GM21619 (cell line): Measurements from ENCODE around the gene POR.
"Not testable (repeated sequence)": the region's sequence is repeated elsewhere in the genome, so short reads cannot be mapped to it uniquely, and the experiment has no call there.

Experiments used
- ATAC-seq: cut with Tn5 transposase; IDR thresholded peaks from one replicate; pipeline ENCODE4 v1.9.1; 2021; ENCODE audit not compliant: unreplicated experiment

Gene POR

DNA sequence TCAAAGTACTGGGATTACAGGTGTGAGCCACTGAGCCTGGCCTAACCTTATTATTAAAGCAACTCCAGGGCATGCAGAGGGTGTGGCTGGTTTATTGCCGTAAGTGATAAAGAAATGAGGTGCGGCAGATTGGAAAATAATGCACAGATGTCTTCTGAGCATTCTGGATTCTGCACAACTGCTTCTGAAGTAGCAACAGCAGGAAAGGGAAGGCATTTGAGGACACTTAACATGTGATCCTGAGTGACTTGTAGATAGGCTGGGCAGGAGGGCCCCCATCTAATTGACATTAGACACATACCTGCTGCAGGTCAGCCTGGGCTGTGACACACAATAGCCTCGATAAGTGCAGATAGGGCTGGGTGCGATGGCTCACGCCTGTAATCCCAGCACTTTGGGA is 30.5 kb upstream of the POR start:
- ATAC-seq, result no peak

DNA sequence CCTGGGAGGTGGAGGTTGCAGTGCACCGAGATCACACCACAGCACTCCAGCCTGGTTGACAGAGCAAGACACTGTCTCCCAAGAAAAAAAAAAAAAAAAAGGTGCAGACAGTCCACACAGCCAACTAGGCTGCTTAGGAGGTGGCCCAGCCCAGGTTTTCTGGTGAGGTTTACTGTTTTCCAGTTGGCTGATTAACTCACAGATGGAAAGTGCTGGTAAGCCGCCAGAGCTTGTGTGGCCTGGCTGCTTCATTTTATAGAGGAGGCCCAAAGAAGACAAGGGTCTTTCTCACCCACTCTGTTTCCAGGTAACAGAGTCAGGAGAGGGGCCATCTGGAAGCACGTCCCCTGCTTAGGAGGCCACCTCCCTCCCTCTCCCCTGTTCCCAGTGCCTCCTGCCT is 29.9 kb upstream of the POR start:
- ATAC-seq, result no peak

DNA sequence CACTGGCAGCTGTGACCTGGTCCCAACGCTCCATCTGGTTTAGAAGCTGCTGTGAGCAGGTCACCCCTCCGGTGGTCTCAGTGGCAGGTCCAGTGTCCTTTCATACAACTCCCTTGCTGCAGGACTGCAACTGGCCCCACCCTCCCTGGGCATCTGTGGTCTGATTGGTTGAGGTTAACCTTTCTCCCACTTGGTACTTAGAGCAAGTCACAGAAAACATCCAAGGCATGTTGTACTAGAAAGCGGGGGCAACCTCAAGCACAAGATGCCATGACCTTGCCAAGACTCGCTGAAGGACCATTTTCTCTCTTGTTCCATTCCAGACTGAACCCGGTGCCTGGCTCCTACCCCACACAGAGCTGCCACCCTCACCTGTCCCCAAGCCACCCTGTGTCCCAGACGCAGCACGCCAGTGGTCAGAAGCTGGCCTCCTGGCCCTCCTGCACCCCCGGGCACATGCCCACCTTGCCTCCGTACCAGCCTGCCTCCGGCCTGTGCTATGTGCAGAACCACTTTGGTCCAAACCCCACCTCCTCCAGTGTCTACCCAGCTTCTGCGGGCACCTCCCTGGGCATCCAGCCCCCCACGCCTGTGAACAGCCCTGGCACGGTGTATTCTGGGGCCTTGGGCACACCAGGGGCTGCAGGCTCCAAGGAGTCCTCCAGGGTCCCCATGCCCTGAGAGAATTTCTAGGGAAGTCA is 27.1 kb upstream of the POR start:
- ATAC-seq, result no peak

DNA sequence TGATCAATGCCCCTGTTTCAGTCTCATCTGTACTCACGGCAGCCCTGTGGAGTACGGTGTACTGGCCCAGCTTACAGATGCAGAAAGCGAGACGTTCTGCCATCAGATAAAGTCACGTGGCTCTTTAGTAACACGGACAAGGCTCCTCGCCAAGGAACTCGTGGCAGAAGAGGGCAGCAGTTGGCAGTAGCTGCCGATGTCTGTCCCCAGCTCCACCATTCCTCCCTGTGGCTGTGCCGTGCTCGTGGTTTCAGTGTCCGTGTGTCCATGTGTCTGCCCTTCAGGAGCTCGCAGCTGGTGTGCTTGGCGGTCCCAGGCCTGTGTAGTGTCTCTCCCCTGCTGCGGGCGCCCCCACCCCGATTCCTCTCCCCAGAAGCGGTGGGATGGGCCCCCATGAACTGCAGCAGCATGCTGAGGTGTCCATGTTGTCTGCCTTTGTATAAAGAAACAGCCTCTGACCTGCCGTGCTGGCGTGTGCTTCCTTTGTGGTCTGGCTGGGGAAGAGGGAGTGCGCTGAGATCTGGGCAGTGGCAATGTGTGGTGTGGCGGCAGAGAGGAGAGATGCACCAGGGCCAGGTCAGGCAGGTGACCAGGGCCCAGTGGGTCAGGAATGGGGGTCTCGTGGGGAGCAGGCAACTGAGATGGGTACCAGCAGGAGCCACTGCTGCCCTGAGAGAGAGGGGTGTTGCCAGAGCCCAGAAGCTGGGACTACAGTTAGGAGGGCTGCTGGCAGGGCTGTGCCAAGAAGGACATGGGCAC is 26.3 kb upstream of the POR start:
- no peak for ATAC-seq

DNA sequence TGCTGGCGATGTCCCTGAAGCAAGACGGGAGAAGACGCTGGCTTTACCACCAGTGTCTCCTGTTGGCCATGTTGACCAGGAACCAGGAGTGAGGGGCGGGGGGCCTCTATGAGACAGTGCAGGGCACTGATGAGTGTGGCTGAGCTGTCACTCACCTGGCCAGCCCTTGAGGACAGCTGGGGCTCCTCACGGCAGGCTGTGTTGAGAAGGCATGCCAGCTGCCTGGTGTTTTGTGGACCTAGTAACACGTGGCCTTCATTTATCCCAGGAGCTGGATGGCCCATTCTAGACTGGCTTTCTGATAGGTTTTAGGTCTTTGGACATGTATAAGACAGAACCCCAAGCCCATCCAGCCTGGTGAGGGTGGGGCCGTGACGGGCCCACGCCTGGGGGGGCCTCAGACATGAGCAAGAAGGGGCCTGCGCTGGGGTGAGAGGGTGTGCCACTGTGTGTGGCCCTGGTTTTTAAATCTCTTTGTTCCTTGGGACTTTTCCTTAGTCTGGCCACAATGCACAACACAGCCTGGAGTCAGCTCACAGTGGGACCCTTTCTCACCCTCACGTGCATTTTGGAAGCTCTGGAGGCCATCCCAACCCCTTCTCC is 25.6 kb upstream of the POR start:
- ATAC-seq, result no peak

DNA sequence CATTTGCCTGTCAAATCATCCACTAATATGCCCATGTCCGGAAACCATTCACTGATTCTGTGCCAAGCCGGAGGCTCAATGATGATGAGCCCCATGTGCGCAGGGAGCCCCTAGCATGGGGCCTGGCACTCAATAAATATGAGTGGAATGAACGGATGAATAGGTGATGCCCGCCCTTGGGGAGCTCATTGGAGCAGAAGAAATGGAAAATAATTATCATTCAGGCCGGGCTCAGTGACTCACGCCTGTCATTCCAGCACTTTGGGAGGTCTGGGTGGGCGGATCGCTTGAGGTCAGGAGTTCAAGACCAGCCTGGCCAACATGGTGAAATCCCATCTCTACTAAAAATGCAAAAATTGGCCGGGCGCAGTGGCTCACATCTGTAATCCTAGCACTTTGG is 25.1 kb upstream of the POR start:
- ATAC-seq, result no peak

DNA sequence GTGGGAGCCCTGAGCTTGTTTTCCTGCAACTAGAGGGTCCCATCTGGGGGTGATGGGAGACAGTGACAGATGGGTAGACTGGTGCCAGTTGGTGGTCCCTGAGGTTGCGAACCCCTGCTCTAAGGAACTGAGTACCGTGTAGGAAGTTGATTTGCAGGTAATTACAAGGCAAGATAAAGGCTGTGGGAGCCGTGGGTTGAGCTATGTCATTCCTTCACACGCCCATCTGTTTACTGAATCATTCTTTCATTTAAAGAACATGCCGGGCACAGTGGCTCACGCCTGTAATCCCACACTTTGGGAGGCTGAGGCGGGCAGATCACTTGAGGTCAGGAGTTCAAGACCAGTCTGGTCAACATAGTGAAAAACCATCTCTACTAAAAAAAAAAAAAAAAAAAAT is 23.7 kb upstream of the POR start:
- not testable (repeated sequence) for ATAC-seq

DNA sequence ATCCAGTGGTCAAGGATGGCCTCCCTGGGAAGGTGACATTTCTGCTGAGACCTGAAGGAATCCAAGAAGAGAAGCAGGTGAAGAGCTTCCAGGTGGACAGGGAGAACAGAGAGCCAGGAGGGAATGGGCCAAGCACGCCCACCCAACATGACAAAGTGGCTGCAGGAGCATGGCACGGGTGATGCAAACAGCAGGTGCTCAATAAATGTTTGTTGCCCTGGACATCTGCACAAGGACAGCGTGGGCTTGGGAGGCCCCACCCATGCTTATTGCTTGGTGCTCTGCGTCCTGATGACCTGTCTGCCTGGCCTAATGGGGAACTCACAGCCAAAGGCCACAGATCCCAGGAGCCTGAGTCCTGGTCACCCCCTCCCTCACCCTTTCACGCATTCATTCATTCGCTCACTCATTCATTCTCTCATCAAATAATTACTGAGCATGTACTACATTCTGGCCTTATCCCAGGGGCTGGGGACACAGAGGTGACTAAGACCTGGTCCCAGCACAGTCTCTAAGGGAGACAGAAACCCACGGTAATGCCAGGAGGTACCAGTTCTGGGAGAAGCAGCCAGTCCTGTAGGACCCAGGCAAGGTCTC is 23.0 kb upstream of the POR start:
- ATAC-seq, result no peak

DNA sequence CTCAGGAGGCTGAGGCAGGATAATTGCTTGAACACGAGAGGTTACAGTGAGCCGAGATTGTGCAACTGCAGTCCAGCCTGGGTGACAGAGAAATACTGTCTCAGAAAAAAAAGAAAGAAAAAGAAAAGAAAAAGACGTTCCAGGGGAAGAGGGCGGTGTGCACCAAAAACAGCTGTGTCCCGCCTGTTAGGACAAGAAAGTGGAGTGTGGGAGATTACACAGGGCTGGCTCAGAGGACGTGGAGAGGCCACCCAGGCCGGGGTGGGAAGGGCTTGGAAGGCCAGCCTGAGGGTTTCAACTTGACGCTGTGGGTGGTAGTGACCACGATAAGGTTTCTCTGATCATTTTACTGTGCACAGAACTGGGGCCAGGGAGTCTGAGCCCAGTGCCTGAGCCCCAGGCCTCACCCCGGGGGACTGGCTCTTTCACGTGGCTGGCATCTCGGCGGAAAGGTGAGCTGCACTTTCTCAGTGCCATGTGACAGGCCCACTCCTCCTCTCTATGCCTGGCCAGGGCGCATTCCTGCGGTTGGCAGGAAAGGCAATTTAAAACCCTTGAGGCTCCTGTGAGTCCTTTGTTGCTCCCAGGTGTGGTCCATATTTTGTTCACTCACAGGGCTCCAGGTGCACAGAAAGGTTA is 22.2 kb upstream of the POR start:
- no peak for ATAC-seq

DNA sequence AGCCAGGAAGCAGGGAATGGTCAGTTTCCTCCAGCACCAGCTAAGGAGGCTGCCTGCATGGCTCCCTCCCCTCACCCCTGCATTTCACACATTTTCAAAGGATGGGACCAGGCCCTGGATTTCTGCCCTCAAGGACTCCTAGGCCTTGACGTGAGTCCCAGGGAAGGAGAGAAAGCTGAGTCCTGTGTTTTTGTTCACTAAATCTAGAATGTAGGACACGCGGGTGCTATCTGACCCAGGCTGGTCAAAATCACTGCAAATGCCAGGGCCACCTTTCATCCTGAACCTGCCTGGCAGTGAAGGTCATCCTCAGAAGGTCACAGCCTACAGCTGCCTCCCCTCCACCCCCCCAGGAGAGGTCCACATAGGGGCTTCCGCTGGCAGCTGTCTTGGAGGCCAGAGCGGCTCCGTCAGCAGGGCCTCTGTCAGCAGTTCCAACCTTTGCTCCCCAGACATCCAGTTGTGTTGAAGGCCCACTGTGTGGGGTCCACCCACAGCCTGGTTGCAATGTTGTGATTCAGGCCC is 18.1 kb upstream of the POR start:
- no peak for ATAC-seq

DNA sequence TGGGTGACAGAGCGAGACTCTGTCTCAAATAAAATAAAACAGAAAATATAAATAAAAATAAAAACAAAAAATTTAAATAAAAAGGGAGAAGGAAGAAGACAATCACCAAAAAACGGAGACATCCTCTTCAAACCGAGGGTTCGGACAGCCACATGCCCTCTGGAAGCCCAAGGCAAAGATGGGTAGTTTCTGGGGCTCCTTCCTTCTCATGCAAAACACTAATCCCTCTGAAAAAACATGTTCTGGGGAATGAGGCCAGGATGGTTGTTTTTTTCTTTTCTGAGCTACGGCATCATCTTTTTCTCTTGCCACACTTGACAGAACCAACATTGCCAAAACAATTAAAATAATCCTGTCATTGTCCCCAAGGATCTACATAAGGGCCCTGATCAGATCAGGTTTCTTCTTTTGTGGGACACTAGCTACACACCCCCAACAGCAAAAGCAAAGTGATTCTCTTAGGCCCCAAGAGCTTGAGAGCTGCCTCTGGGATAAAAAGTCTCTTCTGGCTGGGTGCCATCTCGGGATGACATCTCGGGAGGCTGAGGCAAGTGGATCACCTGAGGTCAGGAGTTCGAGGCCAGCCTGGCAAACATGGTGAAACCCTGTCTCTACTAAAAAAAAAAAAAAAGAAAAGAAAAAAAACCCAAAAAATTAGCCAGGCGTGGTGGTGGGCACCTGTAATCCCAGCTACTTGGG is 14.2 kb upstream of the POR start:
- no peak for ATAC-seq

DNA sequence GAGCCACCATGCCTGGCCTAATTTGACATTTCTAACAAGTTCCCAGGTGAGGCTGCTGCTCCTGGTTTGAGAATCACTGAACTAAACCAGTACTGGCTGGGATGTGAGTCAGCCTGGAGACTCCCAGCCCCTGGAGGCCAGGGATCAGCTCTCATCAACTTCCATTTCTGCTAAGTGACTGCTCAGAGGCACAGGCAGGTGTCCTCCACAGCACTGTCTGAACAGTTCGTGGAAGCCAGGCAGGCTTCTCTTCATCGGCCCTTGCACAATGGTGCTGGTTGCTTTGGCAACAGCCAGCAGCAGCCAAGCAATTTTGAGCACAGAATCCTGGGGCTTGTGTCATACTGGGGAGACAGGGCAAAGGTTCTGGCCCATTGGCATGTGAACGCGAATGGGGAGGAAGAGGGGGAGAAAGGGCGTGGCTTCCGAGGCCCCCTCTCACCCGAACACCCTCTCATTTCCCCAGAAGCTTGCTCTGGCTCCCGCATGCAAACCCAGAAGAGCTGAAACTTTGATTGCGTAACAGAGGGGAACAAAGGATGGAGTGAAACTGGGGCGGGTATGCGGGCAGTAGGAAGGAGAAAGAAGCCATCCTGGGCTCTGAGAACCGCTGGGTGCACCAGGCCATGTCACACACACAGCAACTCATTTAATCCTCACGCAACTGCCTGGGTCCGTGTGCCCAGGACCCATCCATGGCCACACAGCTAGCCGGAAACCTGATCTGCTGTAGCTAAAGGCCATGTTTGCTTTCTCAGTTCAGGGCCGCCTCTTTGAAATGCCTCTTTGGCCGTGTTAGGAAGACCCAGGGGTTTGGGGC is 9.0 kb upstream of the POR start:
- no peak for ATAC-seq

DNA sequence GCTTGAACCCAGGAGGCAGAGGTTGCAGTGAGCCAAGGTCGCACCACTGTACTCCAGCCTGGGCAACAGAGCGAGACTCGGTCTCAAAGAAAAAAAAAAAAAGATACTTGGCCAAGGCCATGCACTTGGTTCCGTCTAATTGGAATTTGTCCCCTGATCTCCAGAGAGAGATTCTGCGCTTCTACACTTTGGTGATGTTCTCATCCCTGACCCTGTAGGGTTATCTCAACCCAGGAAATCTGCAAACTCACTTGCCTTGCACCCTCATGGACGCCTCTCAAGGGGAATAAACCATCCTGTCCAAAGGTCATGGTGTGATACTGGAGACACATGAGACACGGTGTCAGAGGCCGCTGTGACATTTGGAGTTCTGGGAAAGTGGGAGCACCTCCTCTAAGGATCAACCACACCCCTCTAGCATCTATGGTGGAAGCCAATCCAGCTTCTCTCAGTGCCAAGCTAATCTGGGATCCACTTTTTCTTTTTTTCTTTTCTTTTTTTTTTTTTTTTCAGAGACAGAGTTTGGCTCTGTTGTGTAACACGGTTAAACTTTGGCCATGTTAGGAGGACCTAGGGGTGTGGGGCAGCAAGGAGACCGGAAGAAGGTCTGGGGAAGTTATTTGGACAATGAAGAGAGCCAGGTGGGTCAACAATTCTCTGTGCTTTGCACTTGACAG is 7.8 kb upstream of the POR start:
- no peak for ATAC-seq

DNA sequence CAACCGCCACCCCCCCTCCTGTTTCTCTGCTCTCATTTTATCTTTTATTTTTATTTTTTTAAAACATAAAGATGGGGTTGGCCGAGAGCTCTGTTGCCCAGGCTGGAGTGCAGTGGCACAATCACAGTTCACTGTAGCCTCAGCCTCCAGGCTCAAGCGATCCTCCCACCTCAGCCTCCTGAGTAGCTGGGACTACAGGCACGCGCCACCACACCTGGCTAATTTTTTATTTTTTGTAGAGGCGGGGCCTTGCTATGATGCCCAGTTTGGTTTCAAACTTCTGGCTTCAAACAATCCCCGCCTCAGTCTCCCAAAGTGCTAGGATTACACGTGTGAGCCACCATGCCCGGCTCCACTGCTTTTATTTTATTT is 7.3 kb upstream of the POR start:
- not testable (repeated sequence) for ATAC-seq

DNA sequence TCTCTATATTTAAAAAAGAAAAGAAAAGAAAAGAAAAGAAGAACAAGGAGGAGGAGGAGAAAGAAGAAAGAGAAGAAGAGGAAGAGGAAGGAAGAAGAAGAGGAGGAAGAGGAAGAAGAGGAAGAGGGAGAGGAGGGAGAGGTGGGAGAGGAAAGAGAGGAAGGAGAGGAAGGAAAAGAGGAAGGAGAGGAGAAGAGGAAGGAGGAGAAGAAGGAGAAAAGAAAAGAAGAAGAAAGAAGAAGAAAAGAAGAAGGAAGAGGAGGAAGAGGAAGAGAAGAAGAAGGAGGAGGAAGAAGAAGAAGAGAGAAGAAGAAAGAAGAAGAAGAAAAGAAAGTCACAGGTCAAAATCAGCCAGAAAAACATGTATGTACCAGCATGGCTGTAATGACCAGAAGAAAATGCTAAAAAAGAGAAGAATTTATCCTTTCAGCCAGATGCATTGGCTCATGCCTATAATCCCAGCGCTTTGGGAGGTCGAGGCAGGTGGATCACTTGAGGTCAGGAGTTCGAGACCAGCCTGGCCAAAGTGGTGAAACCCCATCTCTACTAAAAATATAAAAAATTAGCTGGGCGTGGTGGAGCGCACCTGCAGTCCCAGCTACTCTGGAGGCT is 5.3 kb upstream of the POR start:
- no peak for ATAC-seq

DNA sequence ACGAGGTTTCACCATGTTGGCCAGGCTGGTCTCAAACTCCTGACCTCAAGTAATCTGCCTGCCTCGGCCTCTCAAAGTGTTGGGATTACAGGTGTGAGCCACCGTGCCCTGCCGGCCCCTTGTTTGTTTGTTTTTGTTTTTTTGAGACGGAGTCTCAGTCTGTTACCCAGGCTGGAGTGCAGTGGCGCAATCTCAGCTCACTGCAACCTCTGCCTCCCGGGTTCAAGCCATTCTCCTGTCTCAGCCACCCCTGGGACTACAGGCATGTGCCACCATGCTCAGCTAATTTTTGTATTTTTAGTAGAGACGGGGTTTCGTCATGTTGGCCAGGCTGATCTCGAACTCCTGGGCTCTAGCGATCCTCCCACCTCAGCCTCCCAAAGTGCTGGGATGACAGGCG is 3.8 kb upstream of the POR start:
- not testable (repeated sequence) for ATAC-seq

DNA sequence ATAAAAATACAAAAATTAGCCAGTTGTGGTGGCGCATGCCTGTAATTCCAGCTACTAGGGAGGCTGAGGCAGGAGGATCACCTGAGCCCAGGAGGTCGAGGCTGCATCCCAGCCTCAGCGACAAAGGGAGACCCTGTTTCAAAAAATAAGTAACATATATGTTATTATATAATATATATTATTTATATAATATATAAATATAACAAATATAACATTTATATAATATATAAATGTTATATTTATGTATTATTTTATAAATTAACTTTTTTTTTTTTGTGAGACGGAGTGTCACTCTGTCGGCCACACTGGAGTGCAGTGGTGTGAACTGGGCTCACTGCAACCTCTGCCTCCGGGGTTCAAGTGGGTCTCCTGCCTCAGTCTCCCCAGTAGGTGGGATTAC is 1.5 kb upstream of the POR start:
- ATAC-seq, result no peak

DNA sequence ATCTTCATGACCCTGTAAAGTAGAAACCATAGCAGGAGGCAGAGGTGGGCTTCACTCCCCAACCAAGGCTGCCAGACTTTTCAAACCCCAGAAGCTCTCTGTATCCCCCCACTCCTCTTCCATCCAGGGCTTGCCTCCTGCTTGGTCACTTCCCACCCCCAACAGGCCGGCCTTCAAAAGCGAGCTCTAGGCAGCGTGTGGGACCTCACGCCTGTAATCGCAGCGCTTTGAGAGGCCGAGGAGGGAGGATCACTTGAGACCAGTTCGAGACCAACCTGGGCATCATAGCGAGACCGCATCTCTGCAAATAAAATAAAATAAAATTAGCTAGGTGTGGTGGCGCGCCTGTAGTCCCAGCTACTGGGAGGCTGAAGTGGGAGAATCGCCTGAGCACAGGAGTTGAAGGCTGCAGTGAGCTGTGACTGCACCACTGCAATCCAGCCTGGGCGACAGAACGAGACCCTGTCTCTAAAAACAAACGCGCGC is 743 bp upstream of the POR start:
- ATAC-seq, result no peak
